RWPE1 (cell line): ENCODE data around the gene LDAH.

Source experiments
- CTCF ChIA-PET: fragments of 350-600 bp; sonication (Branson Sonifier 250); formaldehyde crosslinking; extraction: SDS; loops from one replicate; lab custom pipeline; 2021; lab: Yijun Ruan, JAX
- POLR2A ChIA-PET: fragments of 400-600 bp; formaldehyde crosslinking; extraction: SDS; loops from one replicate; lab custom pipeline; 2020; ENCODE audit warnings: antibody characterized with exemption; ENCODE audit not compliant: low non-redundant PET; lab: Yijun Ruan, JAX
- DNase-seq: peaks from one replicate; pipeline ENCODE4 v3.0.0; 2012; ENCODE audit warnings: low spot score
- H3K27ac ChIP-seq: fragments of 450-650 bp; 2 replicates; pipeline ENCODE4 v1.5.1; 2017
- CTCF ChIP-seq: fragments of 450-650 bp; conservative IDR thresholded peaks from 2 replicates; pipeline ENCODE4 v1.5.1; 2017; ENCODE audit warnings: low read depth, mild to moderate bottlenecking

LDAH gene

GRCh38 chr2:20707601-20708000 lies 115.3 kb downstream of the LDAH start:
- no peak for TF ChIP-seq CTCF
- ChIA-PET POLR2A (no interaction called here), CTCF (no interaction called here)
- no peak overlapping the region for H3K27ac ChIP-seq
- no peak for DNase-seq

GRCh38 chr2:20706786-20707185 lies 116.1 kb downstream of the LDAH start:
- ChIA-PET CTCF (interaction anchor here (1.3 kb wide), 1 partner anchor 46 kb away, joined by 5 read pairs; no protein-coding TSS in a partner anchor), POLR2A (no interaction called here)
- no peak for TF ChIP-seq CTCF
- DNase-seq = no peak
- no peak overlapping the region for H3K27ac ChIP-seq

- POLR2A ChIA-PET = no interaction called here
- TF ChIP-seq CTCF = no peak
- no peak for DNase-seq
- CTCF ChIA-PET = interaction anchor here (0.6 to 1.3 kb wide), 2 partner anchors 24 to 45 kb away, joined by 3 to 5 read pairs; no protein-coding TSS in a partner anchor
- H3K27ac ChIP-seq = no peak overlapping the region
Observed at GRCh38 chr2:20706217-20706616, 116.7 kb downstream of the LDAH start.

GRCh38 chr2:20704886-20705285 lies 118.0 kb downstream of the LDAH start:
- DNase-seq = no peak
- CTCF ChIA-PET = no interaction called here
- no peak for TF ChIP-seq CTCF
- POLR2A ChIA-PET = no interaction called here
- H3K27ac ChIP-seq = no peak overlapping the region

GRCh38 chr2:20702563-20702962 lies 120.3 kb downstream of the LDAH start:
- CTCF ChIA-PET = no interaction called here
- no peak for TF ChIP-seq CTCF
- H3K27ac ChIP-seq = no peak overlapping the region
- POLR2A ChIA-PET = no interaction called here
- no peak for DNase-seq

- POLR2A ChIA-PET = no interaction called here
- TF ChIP-seq CTCF = no peak
- DNase-seq = no peak
- H3K27ac ChIP-seq = no peak overlapping the region
- CTCF ChIA-PET = no interaction called here
Observed at GRCh38 chr2:20698916-20699613, 123.8 kb downstream of the LDAH start.
